GM18873 (cell line): Measurements from ENCODE around the gene GNPTAB.

Source experiments
- ATAC-seq: cut with Tn5 transposase; IDR thresholded peaks from one replicate; pipeline ENCODE4 v1.9.1; 2021; ENCODE audit warnings: mild to moderate bottlenecking, moderate library complexity, moderate number of reproducible peaks; ENCODE audit not compliant: unreplicated experiment, low FRiP score

GNPTAB gene

DNA sequence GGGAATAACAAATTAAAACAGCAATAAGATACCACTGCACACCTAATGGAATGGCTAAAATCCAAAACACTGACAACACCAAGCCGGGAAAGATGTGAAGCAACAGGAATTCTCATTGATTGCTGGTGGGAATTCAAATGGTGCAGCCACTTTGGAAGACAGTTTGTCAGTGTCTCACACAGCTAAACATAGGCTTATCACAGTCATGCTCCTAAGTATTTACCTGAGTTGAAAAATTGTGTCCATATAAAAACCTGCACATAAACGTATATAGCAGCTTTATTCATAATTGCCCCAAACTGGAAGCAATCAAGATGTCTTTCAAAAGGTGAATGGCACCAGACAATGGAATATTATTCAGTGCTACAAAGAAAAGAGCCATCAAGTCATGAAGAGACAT, 21.6 kb downstream of the GNPTAB start:
- no peak for ATAC-seq

DNA sequence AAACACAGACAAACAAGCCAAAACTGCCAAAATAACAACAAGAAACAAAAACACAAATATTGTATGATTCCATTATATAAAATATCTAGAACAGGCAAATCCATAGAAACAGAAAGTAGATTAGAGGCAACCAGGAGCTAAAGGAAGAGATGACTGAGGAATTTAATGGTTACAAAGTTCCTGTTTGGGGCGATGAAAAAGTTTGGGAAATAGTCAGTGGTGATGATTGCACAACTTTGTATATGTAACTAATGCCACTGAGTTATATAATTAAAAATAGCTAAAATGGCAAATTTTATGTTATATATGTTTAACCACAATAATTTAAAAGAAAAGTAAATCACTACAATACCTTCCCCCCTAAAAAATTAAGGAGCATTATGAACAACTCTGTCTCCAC, 24.5 kb downstream of the GNPTAB start:
- ATAC-seq = no peak

DNA sequence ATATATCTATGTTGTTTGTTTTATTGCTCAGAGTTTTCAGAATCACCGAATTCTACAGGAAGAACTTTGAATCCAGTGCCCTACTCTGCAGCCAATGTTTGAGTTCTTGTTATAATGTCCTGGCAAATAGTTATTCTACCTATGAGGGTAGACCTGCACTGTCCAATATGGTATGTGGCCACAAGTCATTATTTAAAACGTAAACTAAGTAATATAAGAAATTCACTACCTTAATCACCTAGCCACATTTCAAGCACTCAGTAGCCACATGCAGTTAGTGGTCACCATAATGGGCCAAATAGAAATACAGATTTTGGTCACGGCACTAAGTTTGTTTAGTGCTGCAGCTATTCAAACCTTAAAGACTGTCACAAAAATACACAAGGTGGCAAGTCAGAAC, 26.4 kb downstream of the GNPTAB start:
- no peak for ATAC-seq

DNA sequence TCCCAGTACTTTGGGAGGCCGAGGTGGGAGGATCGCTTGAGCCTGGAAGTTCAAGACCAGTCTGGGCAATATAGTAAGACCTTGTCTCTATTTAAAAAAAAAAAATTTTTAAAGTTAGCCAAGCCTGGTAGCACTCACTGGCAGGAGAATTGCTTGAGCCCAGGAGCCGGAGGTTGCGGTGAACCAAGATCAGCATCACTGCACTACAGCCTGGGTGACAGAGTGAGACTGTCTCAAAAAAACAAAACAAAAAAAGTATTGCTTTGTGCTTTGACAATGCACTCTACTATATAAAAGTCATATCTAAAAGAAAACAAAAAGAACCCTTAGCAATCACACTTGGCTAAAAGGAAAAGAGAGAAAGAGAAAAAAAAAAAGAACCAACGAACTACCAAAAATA, 26.8 kb downstream of the GNPTAB start:
- no peak for ATAC-seq

DNA sequence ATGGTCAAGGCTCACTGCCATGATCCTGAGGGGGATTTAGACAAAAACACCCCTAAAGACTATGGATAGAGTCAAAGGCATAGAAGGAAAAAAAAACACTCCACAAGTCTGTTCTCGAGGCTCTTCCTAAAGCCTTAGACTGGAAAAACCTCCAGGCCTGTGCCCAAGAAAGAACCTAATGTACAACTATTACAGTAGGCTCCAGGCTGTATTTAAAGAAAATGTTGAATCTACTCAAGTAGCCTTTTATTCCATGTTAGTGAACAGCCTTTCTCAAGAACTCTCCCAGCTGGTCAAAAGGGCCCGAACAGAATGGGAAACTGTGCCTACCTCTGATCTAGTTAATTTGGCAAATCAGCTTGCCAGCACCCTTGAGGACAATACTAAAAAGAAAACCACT, 28.3 kb downstream of the GNPTAB start:
- ATAC-seq = no peak

DNA sequence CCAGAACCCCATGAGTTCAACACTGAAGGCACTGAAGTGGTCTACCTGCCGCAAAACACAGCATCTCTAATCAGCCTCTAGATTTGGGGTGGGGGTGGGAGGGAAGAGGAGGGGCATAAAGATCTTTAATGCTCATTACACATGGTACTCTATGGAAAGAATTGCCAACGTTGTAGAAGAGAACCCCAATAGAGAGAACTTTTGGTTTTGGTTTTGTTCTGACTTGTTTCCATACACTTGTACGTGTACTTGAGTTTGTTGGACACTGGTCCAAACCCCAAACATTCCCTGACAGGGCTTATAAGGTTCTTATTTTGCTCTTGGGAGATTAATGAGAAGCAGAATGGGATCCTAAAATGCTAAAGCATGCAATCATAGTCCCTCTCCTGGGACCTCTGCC, 31.0 kb downstream of the GNPTAB start:
- ATAC-seq = no peak

DNA sequence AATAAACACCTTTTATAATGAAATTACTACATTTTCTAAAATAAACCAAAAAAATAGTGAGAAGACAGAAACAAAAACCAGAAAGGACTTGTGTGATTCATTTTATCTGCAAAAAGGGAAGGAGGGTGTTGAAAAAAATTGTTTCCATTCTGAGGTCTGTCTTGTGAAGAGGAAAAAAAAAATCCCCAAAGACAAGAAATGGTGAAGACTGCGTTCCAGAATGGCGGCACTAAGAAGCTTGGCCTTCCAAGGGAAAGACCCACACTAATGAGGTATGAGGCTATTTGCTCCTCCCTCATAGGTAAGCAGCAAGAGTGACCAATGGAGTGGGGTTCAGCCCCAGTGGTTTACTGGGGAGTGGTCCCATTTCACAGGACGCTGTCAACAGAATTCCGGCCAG, 35.0 kb downstream of the GNPTAB start:
- ATAC-seq = no peak

DNA sequence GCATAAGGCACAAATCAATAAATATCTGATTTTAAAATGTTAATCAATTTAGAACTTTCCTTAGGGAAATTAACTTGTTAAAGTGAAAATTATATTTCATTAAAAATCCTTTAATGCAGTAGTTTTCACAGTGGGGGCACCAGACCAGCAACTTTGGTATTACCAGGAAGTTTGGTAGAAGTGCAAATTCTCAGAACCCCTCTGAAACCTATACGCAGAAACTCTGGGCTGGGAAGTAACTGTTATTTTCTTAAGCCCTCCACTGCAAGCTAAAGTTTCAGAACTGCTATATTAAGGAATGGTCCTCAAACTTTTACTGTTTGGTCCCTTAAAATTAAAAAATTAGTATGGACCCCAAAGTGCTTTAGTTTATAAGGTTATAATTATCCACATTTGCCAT, 35.7 kb downstream of the GNPTAB start:
- no peak for ATAC-seq

DNA sequence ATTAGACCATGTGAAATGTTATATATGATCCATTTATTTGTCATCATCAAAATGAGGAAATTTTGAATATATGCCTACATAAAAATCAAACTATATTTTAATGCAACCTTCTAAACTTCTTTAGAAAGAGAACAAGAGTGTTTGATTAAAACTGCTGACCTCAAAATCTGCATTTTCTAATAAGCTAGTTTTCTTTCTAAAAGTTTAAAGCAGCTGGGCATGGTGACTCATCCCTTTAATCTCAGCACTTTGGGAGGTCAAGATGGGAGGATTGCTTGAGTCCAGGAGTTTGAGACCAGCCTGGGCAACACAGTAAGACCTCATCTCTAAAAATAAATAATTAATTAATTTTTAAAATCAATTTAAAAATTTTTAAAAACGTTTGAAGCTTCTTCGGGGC, 36.2 kb downstream of the GNPTAB start:
- no peak for ATAC-seq

DNA sequence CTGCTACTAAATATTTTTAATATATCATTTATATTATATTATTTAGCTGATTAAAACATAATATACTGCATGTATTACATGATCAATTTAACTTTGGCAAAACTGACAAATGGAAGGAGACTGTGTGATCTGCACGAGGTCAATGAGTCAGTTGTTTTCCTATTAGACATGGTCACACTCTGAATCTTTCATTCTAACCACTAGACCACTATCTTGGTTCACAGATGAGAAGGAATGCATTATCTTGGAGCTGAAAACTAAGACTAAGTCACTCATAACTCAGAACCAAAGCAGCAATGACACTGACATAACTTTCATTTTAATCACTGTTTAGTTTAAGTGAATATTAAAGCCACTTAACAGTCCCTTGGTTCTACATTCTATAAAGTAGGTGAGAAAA, 37.4 kb downstream of the GNPTAB start:
- ATAC-seq = peak; percentile 66

DNA sequence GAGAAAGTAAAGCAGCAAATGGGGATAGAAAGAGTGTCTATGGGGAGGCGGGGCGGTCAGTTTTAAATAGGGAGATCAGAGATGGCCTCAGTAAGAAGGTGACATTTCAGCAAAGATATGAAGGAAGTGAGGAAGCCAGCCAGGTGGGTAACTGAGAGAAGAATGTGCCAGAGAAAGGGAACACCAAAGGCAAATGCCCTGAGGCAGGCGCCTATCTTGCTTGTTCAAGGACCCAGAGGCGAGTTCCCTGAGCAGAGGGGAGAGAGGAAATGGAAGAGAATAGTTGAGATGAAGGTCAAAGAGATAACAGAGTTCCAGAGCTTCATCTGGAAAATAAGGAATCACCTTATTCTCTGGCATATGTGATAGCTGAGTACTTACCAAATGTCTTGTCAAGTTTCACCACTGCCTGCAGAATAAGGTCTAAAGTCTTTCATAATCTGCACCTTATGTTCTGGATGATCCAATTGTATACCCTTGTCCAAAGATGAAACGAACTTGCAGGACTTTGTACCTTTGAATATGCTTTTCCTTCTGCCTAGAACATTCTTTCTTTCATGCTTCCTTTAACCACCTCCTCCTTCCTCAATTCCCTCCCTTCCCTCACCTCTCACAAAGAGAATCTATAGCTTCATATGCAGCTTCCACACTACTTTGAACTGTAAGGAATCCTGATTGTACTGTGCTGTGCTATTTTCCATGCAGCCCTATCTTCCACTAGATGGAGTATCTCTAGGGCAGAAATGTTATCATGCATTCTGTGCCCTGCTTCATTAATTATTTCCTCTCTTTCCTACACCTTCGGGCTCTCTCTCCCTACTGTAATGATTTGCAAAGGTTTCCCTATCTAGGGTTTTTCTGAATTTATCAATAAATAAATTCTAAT, 38.5 kb downstream of the GNPTAB start:
- no peak for ATAC-seq

DNA sequence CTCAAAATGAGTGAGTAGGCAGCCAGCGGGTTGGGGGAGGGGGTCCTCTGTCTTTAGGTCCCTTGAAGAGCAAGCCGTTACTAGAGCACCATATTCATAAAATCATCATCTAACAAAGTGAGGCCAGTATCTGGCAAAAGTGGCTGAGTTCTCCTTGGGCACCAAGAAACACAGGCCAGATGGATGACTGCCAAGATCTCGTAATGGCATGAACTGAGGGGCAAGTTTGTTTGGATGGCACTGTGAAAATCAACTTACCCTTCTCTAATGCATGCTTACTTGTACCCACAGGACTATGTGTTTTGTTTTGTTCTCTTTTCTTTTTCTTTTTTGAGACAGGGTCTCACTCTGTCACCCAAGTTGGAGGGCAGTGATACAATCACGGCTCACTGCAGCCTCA, 41.6 kb downstream of the GNPTAB start:
- ATAC-seq = no peak

DNA sequence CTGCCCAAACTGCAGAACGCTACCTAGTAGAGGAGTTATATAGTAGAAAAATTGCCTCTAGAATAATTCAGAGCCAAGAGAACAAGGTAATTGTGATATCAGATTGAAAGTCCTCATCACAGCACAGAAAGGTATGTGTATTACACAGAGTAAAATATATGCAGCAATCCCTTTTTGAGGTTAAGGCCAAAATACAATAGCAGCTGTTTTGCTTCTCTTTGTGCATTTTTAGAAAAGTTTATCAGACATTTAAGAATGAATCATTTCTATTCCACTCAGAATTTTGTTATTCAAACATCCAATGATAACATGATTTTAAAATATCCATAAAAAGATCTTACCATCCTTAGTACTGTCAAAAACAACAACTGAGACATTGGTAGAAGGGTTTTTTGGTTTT, 45.1 kb downstream of the GNPTAB start:
- no peak for ATAC-seq

DNA sequence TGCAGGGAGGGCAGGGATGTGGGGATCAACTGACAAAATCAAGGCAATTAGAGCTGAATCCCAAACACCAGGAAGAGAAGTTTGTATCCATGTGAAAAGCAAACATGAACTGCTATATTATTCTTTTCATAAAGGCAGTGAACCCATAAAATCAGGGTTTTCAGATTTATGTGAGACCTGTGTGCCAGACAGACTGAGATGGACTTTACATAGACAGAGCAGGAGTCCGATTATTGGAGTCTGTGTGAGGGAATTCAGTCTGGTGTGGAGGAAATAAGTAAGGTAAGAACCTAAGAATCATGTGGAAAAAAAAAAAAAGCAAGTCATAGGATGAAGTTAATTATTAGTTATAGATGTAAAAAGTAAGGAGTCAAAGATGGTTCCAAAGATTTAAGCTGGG, 46.4 kb downstream of the GNPTAB start:
- ATAC-seq = no peak

DNA sequence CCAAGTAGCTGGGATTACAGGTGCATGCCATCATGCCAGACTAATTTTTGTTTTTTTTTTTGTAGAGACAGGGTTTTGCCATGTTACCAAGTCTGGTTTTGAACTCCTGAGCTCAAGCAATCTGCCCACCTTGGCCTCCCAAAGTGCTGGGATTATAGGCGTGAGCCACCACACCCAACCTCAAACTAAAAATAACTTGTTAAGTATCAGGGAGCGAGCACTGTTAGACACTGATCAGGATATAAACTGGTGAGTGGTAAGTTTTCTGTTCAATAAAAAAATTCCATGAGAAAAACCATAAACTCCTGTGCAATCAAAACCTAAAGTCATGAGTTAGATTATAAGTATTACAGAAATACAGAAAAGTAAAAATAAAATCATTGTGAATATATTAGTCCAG, 46.9 kb downstream of the GNPTAB start:
- ATAC-seq = no peak

DNA sequence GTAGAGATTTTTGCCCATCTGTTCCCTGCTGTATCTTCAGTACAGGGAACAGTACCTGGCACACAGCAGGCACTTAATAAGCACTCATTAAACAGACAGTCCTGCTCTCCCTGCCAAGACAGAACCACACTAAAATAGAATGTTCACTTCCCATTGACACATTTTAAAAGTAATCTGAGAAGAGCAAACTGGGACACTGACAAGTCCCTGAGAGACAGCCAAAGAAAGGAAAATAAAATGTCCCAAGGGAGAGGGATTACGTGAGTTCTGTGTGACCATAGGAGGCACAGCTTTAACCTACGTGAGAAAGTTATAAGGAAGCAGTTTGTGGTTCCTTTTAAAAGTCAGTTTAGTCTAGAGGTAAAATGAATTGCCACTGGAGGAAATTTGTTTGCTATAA, 47.6 kb downstream of the GNPTAB start:
- no peak for ATAC-seq

DNA sequence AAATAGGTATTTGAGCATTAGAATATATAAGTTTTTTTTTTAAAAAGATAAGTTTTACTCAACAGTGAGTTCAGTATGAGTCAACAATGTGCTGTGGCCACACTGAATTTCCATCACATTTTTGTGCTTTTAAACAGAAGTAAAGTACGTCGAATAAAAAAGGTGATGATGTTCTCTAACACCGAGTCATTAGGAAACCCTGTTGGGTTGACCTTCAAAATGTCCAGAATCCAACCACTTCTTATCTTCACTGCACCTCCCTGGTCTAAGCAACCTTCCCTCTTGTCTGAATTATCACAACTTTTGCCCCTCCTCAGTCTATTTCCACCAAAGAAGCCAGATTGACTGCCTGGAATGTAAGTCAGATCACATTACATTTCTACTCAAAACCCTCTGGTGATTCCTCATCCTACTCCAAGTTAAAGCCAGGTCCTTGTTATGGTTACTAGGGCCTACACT, 48.5 kb downstream of the GNPTAB start:
- no peak for ATAC-seq

DNA sequence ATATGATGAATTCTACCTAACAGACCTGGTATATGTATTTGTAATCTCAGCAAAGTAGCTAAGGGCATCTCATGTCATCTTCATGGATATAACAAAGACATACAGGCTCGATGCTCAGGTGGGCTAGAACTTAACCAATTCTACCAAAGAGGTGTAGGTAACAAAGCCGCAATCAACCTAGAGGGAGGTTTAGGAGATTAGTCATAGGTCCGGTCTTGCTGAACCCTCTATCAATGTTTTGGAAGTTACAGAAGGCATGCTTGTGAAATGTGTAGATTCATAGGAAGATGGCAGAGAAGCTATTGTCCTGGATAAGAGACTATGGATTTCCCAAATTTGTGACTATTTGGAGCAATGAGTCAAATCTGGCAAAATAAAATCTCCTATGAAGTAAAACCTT, 48.9 kb downstream of the GNPTAB start:
- no peak for ATAC-seq

DNA sequence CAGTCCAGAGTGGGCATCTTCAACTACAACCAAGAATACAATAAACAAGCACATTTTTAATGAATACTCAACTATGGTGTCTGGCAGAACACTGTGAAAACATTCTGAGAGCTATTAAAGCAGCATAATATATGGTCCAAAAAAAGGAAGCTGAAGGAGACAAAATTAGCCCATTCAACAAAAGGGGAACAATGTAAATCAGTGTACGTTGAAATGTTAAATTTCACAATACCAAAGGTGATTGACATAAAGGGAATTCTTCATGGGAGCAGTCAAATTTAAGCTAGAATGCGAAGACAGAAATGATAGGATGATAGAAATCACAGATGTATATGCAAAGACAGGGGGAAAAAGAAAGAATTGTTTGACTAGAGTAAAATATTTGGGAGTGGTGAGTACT, 50.2 kb downstream of the GNPTAB start:
- ATAC-seq = no peak

DNA sequence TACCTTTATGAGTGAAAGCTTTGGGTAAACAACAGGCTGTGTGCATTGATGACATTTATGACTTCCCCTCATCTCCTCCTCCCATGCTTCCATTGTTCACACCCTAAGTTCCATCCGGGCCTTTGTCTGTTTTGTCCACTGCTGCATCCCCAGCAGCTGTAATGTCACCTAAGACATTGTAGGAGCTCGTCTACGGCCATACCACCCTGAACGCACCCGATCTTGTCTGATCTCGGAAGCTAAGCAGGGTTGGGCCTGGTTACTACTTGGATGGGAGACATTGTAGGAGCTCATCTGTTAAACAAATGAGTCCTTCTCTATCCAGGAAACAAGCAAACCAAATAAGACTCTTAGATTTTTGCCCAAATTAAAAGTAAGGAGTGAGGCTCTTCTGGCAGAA, 51.1 kb downstream of the GNPTAB start:
- ATAC-seq = no peak

DNA sequence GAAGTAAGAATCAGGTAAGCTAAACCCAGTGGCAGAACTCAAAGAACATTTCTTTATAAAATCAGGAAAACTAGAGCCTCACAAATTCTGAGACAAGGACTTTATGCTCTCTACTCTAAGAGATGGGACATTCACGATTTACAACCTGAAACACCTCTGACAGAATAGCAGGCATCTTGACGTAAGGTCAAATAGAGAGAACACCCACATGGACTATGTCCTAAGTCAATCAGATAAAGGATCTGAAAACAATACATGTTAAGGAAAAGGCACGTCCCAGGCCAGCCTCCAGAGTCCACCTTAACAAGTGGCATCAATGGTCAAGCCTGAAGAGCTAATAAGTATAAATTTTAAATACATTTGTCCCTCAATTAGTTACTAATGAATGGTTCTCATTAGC, 51.6 kb downstream of the GNPTAB start:
- no peak for ATAC-seq

DNA sequence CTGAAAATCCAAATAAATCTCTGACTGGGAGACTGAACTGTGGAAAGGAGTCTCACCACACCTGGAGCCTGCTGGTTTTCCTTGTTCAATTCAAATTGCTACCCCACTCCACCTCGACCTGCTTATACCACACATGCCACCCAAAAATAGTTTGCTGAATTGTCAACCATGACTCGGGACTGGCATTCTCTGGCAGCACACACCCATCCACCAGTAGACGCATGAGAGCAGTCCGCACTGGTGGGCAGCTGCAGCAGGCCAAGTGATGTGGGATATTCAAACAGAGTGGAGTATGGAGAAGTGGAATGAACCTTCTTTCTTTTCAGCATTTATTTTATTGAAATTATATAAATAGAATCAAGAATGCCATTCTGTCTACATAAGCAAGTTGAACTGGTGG, 52.8 kb downstream of the GNPTAB start:
- ATAC-seq = no peak

DNA sequence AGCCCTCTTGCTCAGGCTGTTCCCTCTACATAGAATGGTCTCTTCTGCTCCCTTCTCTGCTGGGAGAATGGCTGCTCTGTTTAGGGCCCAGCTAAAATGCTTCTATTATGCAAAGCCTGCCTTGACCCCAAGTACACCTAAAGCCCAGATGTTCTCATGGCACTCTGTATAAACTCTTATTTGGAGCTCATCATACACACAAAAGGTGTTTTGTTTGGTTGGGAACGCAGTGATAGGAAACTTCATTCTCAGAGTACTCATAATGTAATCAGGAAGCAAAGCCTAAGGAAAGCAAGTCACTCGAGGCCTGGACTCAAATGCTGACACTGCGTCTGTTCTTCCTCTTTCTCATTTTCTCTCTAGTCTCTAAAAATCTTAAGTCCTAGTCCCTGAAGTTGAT, 53.3 kb downstream of the GNPTAB start:
- ATAC-seq = no peak
